GM12891 (cell line): Measurements from ENCODE around the gene CSMD2.

Source experiments
- PAX5 ChIP-seq: IDR thresholded peaks from 2 replicates; pipeline ENCODE4 v1.6.1; 2011; ENCODE audit warnings: low read length, moderate library complexity, mild to moderate bottlenecking; ENCODE audit not compliant: insufficient read depth, severe bottlenecking
- POLR2A ChIP-seq: IDR thresholded peaks from 2 replicates; pipeline ENCODE4 v1.6.1; 2011; ENCODE audit warnings: low read depth, low read length, control low read depth
- TAF1 ChIP-seq: IDR thresholded peaks from 2 replicates; pipeline ENCODE4 v1.6.1; 2011; ENCODE audit warnings: low read depth, low read length, control low read depth

- no peak for TF ChIP-seq POLR2A
- no peak for TF ChIP-seq PAX5
- no peak for TF ChIP-seq TAF1
Measured at GRCh38 chr1:33516428-33516827, 648.6 kb downstream of the CSMD2 start.
